Stimulated activated CD4-positive, alpha-beta T cell treated with anti-CD3 and anti-CD28 coated beads, TNF-alpha, amount 100 ng/mL, for 1 hour (primary cell): Measurements from ENCODE around the gene FSCN2.
"Not testable (repeated sequence)": the region's sequence is repeated elsewhere in the genome, so short reads cannot be mapped to it uniquely, and the experiment has no call there.

Experiments used
- DNase-seq, 3 donors: peaks; one replicate each; pipeline ENCODE4 v3.0.0-alpha.2; 2020; ENCODE audit warnings: low read depth in 3 of 3, low spot score in 1 of 3

FSCN2 gene

DNA sequence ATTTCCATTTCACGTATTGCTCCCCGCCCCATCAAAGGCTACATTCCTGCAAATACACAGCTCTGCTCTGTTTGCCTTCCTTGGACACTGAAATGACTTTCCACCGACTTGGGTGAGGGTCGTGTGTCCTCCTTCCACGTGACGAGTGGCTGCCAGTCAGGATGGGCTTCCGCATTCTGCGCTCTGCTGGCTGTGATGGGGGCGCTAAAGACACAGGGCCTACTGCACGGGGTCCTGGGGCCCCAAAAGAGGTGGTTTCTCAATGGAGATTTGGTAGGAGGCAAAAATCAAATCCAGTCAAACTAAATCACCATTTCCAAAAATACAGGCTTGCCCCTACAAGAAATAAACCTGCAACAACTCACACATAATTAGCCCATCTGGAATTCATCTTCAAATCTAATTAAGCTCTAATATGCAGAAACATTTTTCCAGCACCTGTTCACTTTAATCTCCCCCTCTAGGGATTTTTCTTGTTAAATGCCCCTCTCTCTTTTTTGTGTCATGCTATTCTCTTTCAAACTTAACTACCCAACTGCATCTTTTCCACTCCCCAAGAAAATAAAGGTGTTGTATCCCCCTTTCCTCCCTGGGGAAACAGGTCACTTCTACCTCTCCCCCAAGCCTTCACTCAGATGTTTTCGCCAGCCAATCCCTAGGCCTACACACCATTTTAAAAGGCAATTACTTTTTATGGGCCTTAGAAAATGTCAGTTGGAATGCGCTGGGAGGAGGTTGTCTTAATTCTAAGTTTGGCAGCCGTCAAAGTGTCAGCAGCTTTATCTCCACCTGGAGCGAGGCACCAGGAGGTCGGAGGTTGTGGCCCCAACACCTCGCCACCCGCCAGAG, 45.8 kb downstream of the FSCN2 start:
- no peak for DNase-seq

DNA sequence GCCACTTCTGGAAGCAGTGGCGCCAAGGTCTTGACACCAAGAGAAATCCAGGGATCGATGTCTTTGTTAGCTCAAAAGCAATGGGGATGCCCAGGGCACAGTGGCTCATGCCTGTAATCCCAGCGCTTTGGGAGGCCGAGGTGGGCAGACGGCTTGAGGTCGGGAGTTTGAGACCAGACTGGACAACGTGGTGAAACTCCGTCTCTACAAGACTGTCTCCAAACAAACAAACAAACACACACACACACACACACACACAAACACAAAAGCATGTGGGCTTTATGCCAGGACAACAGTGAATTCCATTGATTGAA, 46.4 kb downstream of the FSCN2 start:
- DNase-seq, result no peak

DNA sequence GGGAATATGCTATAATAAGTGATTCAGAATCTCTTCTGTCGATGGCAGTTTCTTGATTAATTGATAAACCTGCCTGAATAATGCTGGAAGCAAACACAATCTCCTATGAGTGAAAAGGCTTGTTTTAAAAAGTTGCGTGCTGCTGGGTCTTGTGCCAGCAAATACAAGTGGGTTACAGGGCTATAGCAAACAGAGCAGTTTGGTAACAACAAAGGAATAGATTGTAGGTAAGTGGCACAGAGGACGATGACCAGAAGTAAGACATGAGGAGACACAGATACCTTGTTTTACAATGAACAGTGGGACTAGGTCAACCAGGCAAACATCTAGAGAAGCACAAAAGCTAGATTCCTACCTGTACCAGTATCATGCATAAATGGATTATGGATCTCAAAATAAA, 47.7 kb downstream of the FSCN2 start:
- DNase-seq, result no peak

DNA sequence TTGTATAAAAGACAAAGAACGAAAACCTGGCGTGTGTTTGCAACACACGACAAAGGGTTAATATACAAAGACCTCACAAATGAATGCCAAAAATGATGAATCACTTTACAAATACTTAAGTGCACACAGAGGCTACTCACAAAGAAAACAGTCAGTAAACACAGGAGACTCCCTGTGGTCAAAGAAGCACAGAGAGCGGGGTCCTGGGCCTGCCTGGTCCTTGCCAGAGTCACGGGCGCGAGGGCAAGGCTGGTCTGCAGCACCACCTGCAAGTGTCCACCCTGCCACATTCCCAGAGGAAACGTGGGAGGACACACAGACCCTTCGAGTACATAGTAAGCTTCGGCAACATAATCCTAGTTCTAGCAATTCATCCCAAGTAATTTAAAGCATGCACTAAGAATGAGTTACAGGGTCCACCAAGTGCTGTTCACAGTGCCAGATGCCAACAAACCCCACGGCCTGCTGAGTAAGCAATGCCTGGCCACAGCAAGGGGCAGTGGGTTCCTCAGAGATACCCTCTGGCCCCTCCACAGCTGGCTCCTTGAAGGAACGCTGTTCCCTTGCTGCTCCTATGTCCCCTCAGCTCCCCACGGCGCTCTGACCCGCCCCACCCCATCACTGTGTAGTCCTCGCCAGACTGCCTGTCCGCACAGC, 48.6 kb downstream of the FSCN2 start:
- DNase-seq, result no peak

DNA sequence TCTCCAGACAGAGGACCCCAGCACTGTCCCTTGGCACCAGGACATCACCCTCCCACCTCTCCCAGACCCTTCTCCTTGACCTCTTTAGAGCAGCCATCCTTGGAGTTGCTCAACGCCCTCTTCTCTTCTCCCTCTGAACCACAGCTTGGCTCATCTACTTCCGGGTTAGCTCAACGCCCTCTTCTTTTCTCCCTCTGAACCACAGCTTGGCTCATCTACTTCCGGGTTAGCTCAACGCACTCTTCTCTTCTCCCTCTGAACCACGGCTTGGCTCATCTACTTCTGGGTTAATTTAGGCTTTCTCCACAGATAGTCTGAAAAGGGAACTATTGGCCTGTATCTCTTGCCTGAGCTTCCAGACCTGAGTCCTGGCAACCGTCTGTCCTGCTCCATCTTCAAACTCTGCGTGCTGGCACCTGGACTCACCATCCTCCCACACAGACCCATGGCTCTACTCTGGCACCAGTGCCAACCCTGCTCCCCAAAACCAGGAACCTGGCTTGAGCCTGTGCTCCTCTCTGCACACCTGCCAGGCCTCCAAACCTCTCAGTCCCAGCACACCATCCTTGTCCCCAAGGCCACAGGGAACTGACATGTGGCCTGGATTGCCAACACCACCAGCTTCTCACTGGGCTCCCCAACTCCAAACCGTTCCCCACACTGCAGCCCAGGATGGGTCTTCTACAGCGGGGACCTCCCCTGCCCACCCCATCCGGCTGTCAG, 49.3 kb downstream of the FSCN2 start:
- DNase-seq, result no peak

GRCh38 chr17:81578038-81578441, 49.9 kb downstream of the FSCN2 start:
- DNase-seq, result no peak

DNA sequence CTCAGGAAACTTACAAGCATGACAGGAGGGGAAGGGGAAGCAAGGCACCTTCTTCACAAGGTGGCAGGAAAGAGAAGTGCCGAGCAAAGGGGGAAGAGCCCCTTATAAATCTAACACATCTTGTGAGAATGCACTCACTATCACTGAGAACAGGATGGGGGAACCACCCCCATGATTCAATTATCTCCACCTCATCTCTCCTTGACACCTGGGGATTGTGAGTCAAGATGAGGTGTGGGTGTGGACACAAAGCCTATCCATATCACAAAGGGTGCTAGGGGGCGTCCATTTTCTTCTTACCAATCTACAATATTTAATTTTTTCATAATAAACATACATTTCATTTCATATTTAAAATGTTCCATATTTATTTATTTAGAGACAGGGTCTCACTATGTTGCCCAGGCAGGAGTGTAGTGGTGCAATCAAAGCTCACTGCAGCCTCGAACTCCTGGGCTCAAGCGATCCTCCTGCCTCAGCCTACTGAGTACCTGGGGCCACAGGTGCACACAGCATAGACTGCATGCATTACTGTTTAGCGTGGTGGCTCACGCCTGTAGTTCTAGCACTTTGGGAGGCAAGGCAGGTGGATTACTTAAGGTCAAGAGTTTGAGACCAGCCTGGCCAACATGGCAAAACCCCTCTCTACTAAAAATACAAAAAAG, 50.5 kb downstream of the FSCN2 start:
- DNase-seq, result no peak

DNA sequence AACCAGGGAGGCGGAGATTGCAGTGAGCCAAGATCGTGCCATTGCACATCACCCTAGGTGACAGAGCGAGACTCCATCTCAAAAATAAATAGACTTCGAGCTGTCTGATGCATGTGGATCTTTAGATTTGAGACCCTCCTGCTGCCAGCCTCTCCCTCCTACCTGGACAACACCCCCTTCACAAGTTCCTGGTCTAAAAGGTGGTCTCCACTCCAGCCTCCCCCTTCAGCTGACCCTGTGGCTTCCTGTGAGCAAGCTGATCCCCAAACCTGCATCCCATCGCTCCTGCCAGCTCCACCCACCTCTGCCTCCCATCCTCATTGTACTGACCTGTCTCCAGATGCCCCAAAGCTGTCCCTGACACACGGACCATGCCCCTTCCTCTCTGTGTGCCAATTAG, 51.1 kb downstream of the FSCN2 start:
- DNase-seq, result no peak

DNA sequence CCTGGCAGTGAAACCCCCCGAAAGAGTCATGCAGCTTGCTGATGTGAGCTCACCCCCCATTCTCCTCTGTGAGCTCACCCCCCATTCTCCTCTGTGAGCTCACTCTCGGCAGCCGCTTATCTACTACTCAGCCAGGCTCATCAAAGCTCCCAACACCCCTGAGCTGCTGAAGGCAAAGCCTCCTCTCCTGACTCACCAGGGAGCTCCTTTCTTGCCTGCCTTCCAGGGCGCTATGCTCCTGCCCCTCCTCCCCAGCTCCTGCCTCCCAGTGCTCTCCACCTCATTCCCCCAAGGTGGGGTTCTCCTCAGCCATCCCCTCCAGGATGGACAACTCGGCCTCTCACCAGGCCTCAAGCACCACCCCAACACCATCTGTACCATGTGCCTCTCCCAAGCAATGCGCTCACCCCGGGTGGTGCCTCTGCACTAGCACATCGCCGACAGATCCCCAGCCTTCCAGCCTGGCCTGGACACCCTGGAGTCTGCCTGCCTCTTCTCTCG, 51.7 kb downstream of the FSCN2 start:
- no peak for DNase-seq

DNA sequence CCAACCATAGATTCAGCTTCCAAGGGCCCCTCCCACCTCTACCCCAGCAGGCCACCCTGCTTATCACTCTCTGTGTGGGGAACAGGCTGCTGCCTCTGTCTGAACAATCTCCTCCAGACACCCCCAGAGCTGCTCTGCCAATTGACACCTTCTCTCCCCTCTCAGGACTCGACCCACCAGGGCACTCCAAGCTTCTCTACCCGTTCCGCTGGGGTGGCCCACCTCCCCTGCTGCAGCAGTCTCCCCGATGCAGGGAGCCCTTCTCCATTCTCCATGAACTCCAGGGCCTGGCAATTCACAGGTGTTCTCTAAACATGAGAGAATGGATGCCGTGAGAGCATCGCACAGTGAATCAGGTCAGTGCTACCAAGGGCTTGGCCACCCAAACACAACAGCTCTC, 52.3 kb downstream of the FSCN2 start:
- DNase-seq, result no peak

- no peak for DNase-seq
Observed at GRCh38 chr17:81581758-81582157, 53.6 kb downstream of the FSCN2 start.

GRCh38 chr17:81582341-81582740, 54.2 kb downstream of the FSCN2 start:
- DNase-seq, result no peak

GRCh38 chr17:81582749-81583148, 54.6 kb downstream of the FSCN2 start:
- no peak for DNase-seq

DNA sequence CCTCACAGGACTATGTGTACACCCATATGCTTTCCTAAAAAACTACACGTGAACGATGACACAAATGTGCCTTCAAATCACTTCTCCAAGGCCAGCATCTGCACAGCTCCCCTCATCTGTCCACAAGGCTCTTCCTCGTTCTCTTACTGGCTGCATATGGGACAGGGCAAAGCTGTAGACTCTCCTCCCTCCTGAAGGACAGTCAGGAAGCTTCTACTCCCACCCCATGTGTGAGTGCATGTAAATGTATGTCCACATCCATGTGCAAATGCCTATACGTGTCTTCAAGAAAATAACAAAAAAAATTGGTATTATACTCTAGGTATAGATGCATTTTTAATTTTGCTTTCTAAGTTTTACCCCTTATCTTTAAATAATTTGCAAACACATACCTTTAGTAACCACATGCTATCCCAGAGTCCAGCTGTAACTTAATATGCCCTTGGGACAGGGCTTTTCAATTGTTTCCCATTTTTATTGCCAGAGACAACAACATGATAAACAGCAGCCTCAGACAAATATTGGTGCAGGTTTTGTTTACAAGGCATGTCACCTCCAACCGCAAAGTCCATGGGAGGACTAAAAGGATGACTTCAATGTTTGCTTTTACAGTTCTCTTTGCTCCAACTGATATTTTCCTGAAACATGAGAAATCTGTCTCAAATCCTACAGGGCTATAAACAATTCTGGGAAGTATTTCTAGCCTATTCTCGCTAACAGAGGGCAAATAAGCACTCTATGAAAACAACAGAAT, 55.6 kb downstream of the FSCN2 start:
- DNase-seq, result no peak

- DNase-seq, result not testable (repeated sequence)
Observed at GRCh38 chr17:81584771-81585170, 56.6 kb downstream of the FSCN2 start.

GRCh38 chr17:81586096-81586495, 57.9 kb downstream of the FSCN2 start:
- no peak for DNase-seq
